Panc1 (cell line): Measurements from ENCODE around the gene EHBP1. TPM values are rescaled to one million over a fixed set of nuclear protein-coding genes. Genes with fewer than 3 reads are reported as not detected.

Experiments
- ATAC-seq: fragments of 200-7000 bp; cut with Tn5 transposase; 2 replicates; pipeline ENCODE4 v1.9.1; 2020; ENCODE audit warnings: mild to moderate bottlenecking, moderate library complexity
- BruUV-seq: library from RNA; stranded (reverse); fragments of 400-500 nt; replicated peaks from 2 replicates; lab custom pipeline; 2021; lab: Mats Ljungman, UMichigan
- CTCF ChIA-PET: fragments of 300-600 bp; sonication (Branson Sonifier 250); formaldehyde crosslinking; loops from one replicate; lab custom pipeline; 2022; ENCODE audit warnings: antibody characterized with exemption; lab: Charles Lee
- POLR2A ChIA-PET: fragments of 300-600 bp; sonication (Branson Sonifier 250); formaldehyde crosslinking; loops from one replicate; lab custom pipeline; 2022; ENCODE audit warnings: antibody characterized with exemption; lab: Charles Lee
- DNase-seq: peaks from one replicate; pipeline ENCODE4 v3.0.0-alpha.2; 2010; ENCODE audit warnings: low read depth, low spot score
- H3K27ac ChIP-seq: 2 replicates; pipeline ENCODE4 v1.5.1; 2011; ENCODE audit warnings: mild to moderate bottlenecking, low read length, inconsistent platforms
- H3K27me3 ChIP-seq: fragments of 200-500 bp; sonication (Bioruptor generic); 2 replicates; pipeline ENCODE4 v1.6.0; 2014; ENCODE audit warnings: low read length, inconsistent platforms; ENCODE audit not compliant: control insufficient read depth, insufficient read depth
- H3K36me3 ChIP-seq: fragments of 200-500 bp; sonication (Bioruptor generic); 2 replicates; pipeline ENCODE4 v1.5.1; 2014; ENCODE audit warnings: inconsistent platforms, mild to moderate bottlenecking, low read length, moderate library complexity; ENCODE audit not compliant: control insufficient read depth, insufficient read depth
- H3K4me1 ChIP-seq: 2 replicates; pipeline ENCODE4 v1.5.1; 2011; ENCODE audit warnings: inconsistent platforms, mild to moderate bottlenecking, low read length, moderate library complexity; ENCODE audit not compliant: control insufficient read depth, insufficient read depth
- H3K4me3 ChIP-seq, 2 experiments: 2 replicates each; pipeline ENCODE4 v1.5.1; 2011 to 2012; ENCODE audit warnings: low read depth in 2 of 2, low read length in 2 of 2, mild to moderate bottlenecking in 2 of 2, inconsistent platforms in 1 of 2, moderate library complexity in 1 of 2
- H3K9me3 ChIP-seq: fragments of 200-500 bp; sonication (Bioruptor generic); 2 replicates; pipeline ENCODE4 v1.5.1; 2014; ENCODE audit warnings: low read depth, mild to moderate bottlenecking, inconsistent platforms, low read length, moderate library complexity; ENCODE audit not compliant: control insufficient read depth, insufficient read depth
- CTCF ChIP-seq: fragments of 450-650 bp; IDR thresholded peaks from 2 replicates; pipeline ENCODE4 v1.5.1; 2017; ENCODE audit warnings: mild to moderate bottlenecking
- POLR2AphosphoS5 ChIP-seq: IDR thresholded peaks from 2 replicates; pipeline ENCODE4 v1.6.1; 2012; ENCODE audit warnings: mild to moderate bottlenecking, low read depth, low read length, moderate library complexity
- REST ChIP-seq, 2 experiments: IDR thresholded peaks; 2 replicates each; pipeline ENCODE4 v1.6.1; 2011 to 2012; ENCODE audit warnings: low read depth in 2 of 2, control low read depth in 1 of 2, low read length in 1 of 2, mild to moderate bottlenecking in 1 of 2, moderate library complexity in 1 of 2; ENCODE audit not compliant: insufficient read depth in 1 of 2
- SIN3A ChIP-seq: IDR thresholded peaks from 2 replicates; pipeline ENCODE4 v1.6.1; 2012; ENCODE audit warnings: low read depth, mild to moderate bottlenecking, low read length, moderate library complexity, borderline replicate concordance; ENCODE audit not compliant: insufficient read depth
- TCF7L2 ChIP-seq: IDR thresholded peaks from 2 replicates; pipeline ENCODE4 v1.6.1; 2011; ENCODE audit warnings: mild to moderate bottlenecking, low read depth, low read length, inconsistent platforms
- in situ Hi-C: cut with HindIII; loops from 2 replicates; pipeline ENCODE4 v1.10.0; 2016; ENCODE audit warnings: low sequenced_read_pairs, low pct_unique_long_range_greater_than_20kb
- intact Hi-C: fragments of 100-400 bp; cut with micrococcal nuclease; formaldehyde crosslinking; loops from one replicate; pipeline ENCODE4 v1.10.0; 2022; ENCODE audit not compliant: unreplicated experiment
- total RNA-seq: library from RNA; stranded (reverse); gene quantifications from one replicate; pipeline ENCODE4 v1.2.1, GENCODE V29; 2021; ENCODE audit not compliant: unreplicated experiment

Gene EHBP1
- total RNA-seq, 1 experiment from 2014 or later: 46.1 TPM

DNA sequence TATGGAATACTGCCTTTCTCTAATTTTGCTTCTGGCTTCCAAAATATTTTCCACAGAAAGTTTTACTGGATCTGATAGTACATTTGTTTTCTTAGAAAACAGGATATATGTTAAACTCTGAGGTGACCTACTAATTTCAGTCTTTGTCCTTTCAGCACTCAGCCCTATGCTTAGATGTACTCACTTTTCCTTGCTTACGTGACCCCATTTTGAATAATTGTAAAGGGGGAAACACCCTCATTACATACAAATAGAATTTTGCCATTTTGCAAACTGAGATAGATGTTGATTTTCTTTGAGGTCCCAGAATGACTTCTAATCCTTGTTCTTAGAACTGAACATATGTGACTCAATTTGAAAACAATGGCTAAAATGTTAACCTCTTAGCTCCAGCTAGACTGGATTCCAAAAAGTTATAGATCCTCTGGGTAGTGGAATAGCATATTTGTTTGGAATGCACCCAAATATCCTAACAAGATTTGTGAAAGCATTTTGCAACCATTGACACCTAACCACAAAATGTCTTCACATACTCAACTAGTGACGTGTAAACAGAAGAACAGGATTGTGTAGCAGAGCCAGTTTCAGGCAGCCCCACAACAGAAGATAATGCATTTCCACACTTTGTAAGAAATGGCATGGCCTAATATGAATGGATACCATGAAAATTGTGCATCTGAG, 44.8 kb upstream of the EHBP1 start:
- TF ChIP-seq REST (IDR thresholded peaks at IDR 0.05; ENCODE audit: insufficient read depth in 1 of 2, low read depth in 2 of 2, low read length in 1 of 2) (no peak), CTCF (no peak), POLR2AphosphoS5 (no peak), SIN3A (no peak)
- intact Hi-C loops: no loop called here
- H3K27me3 ChIP-seq: no peaks in the 10 kb centered on the region
- H3K9me3 ChIP-seq: no peaks in the 10 kb centered on the region
- ATAC-seq (no peak), DNase-seq (no peak)
- BruUV-seq: no TSS peak
- CTCF ChIA-PET: no interaction called here
- H3K4me1 ChIP-seq: no peaks in the 10 kb centered on the region
- H3K27ac ChIP-seq: no peak overlapping the region
- no peak overlapping the region for H3K4me3 ChIP-seq
- POLR2A ChIA-PET: no interaction called here
- no peaks in the 10 kb centered on the region for H3K36me3 ChIP-seq
- in situ Hi-C loops: no loop called here

- H3K4me1 ChIP-seq: no peaks in the 10 kb centered on the region
- intact Hi-C loops: no loop called here
- CTCF ChIA-PET: no interaction called here
- no peaks in the 10 kb centered on the region for H3K9me3 ChIP-seq
- no TSS peak for BruUV-seq
- POLR2A ChIA-PET: no interaction called here
- H3K36me3 ChIP-seq: no peaks in the 10 kb centered on the region
- in situ Hi-C loops: no loop called here
- TF ChIP-seq TCF7L2 (no peak), POLR2AphosphoS5 (no peak), SIN3A (no peak), CTCF (no peak)
- DNase-seq: no peak
- no peak overlapping the region for H3K4me3 ChIP-seq
- no peaks in the 10 kb centered on the region for H3K27me3 ChIP-seq
- no peak for ATAC-seq
- H3K27ac ChIP-seq: no peak overlapping the region
These were observed 44.3 kb upstream of the EHBP1 start for GRCh38 chr2:62661263-62661635.
